ENCODE results near the gene MLPH.

DNA sequence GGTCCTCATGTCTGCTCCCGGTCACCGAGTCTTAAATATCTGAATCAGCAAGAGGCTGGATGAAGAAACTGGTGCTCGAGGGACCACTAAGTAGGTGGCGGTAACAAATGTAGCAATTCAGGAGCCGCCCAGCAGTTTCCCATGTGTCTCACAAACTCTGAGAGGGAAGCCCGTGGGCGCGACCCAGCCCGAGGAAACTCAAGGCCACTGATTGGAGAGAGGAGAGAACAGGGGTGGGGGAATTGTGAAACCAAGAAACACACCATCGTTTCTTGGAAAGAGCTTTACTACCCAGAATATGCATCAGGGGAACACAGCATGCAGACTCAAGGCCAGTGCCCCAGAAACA, 10.8 kb downstream of the MLPH start:
- TF ChIP-seq, protein P1, sequence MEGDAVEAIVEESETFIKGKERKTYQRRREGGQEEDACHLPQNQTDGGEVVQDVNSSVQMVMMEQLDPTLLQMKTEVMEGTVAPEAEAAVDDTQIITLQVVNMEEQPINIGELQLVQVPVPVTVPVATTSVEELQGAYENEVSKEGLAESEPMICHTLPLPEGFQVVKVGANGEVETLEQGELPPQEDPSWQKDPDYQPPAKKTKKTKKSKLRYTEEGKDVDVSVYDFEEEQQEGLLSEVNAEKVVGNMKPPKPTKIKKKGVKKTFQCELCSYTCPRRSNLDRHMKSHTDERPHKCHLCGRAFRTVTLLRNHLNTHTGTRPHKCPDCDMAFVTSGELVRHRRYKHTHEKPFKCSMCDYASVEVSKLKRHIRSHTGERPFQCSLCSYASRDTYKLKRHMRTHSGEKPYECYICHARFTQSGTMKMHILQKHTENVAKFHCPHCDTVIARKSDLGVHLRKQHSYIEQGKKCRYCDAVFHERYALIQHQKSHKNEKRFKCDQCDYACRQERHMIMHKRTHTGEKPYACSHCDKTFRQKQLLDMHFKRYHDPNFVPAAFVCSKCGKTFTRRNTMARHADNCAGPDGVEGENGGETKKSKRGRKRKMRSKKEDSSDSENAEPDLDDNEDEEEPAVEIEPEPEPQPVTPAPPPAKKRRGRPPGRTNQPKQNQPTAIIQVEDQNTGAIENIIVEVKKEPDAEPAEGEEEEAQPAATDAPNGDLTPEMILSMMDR (conservative IDR thresholded peaks at IDR 0.05; ENCODE audit: low read depth, low read length): no peak
- TF ChIP-seq POLR2A (IDR thresholded peaks at IDR 0.05; ENCODE audit: low read depth, low read length) (no peak), MAFK (IDR thresholded peaks at IDR 0.05; ENCODE audit: low read depth, low read length) (no peak), RAD21 (IDR thresholded peaks at IDR 0.05; ENCODE audit: low read length) (no peak), BHLHE40 (IDR thresholded peaks at IDR 0.05; ENCODE audit: low read depth, low read length) (no peak), CEBPB (IDR thresholded peaks at IDR 0.05; ENCODE audit: low read depth, low read length) (peak; percentile 35), MAZ (IDR thresholded peaks at IDR 0.05; ENCODE audit: borderline replicate concordance, low read depth, low read length) (no peak), RCOR1 (IDR thresholded peaks at IDR 0.05; ENCODE audit: insufficient replicate concordance, low read length) (no peak)
- TF ChIP-seq, protein P2, sequence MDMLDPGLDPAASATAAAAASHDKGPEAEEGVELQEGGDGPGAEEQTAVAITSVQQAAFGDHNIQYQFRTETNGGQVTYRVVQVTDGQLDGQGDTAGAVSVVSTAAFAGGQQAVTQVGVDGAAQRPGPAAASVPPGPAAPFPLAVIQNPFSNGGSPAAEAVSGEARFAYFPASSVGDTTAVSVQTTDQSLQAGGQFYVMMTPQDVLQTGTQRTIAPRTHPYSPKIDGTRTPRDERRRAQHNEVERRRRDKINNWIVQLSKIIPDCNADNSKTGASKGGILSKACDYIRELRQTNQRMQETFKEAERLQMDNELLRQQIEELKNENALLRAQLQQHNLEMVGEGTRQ (IDR thresholded peaks at IDR 0.05; ENCODE audit: low read depth, low read length): no peak

All from IMR-90 (cell line).